Astrocyte (in vitro differentiated cells and primary cell): Measurements from ENCODE around the gene GKN2. TPM values are rescaled to one million over a fixed set of nuclear protein-coding genes. Genes with fewer than 3 reads are reported as not detected.

Source experiments
- DNase-seq: peaks from one replicate; pipeline ENCODE4 v3.0.0-alpha.2; 2010; ENCODE audit warnings: low read depth
- FAIRE-seq: peaks from 2 replicates; lab custom pipeline; 2011; peaks lifted over from hg19 to GRCh38; lab: Jason Lieb, UNC
- H2AFZ ChIP-seq: 2 replicates; pipeline ENCODE4 v1.6.0; 2012; ENCODE audit warnings: low read depth, low read length, inconsistent platforms
- H3K27ac ChIP-seq: 2 replicates; pipeline ENCODE4 v1.5.1; 2011; ENCODE audit warnings: low read depth, low read length, inconsistent platforms
- H3K27me3 ChIP-seq: 2 replicates; pipeline ENCODE4 v1.6.0; 2011; ENCODE audit warnings: low read length, inconsistent platforms; ENCODE audit not compliant: insufficient read depth
- H3K36me3 ChIP-seq: 2 replicates; pipeline ENCODE4 v1.5.1; 2011; ENCODE audit warnings: low read length, inconsistent platforms; ENCODE audit not compliant: insufficient read depth
- H3K4me1 ChIP-seq: 2 replicates; pipeline ENCODE4 v1.5.1; 2011; ENCODE audit warnings: low read length, inconsistent platforms; ENCODE audit not compliant: insufficient read depth
- H3K4me2 ChIP-seq: 2 replicates; pipeline ENCODE4 v1.6.0; 2012; ENCODE audit warnings: low read length, inconsistent platforms
- H3K4me3 ChIP-seq: 2 replicates; pipeline ENCODE4 v1.5.1; 2011; ENCODE audit warnings: low read depth, mild to moderate bottlenecking, low read length, inconsistent platforms; ENCODE audit not compliant: insufficient read depth
- H3K79me2 ChIP-seq: 2 replicates; pipeline ENCODE4 v1.6.0; 2012; ENCODE audit warnings: mild to moderate bottlenecking, low read length, inconsistent platforms; ENCODE audit not compliant: insufficient read depth
- H3K9ac ChIP-seq: 2 replicates; pipeline ENCODE4 v1.6.0; 2012; ENCODE audit warnings: mild to moderate bottlenecking, low read length, inconsistent platforms
- H3K9me3 ChIP-seq: 2 replicates; pipeline ENCODE4 v1.5.1; 2012; ENCODE audit warnings: low read depth, mild to moderate bottlenecking, low read length, inconsistent platforms; ENCODE audit not compliant: insufficient read depth
- H4K20me1 ChIP-seq: 2 replicates; pipeline ENCODE4 v1.6.0; 2012; ENCODE audit warnings: low read length, inconsistent platforms; ENCODE audit not compliant: insufficient read depth
- H3K27ac Mint-ChIP-seq: one replicate; pipeline ENCODE4 v1.8.0; 2021; ENCODE audit warnings: mild to moderate bottlenecking, mixed read lengths; ENCODE audit not compliant: unreplicated experiment
- H3K27me3 Mint-ChIP-seq: one replicate; pipeline ENCODE4 v1.8.0; 2021; ENCODE audit warnings: low read depth, mixed read lengths; ENCODE audit not compliant: unreplicated experiment
- H3K36me3 Mint-ChIP-seq: one replicate; pipeline ENCODE4 v1.8.0; 2021; ENCODE audit warnings: low read depth, mixed read lengths; ENCODE audit not compliant: unreplicated experiment
- H3K4me1 Mint-ChIP-seq: one replicate; pipeline ENCODE4 v1.8.0; 2021; ENCODE audit warnings: low read depth, mixed read lengths; ENCODE audit not compliant: unreplicated experiment
- H3K4me3 Mint-ChIP-seq: one replicate; pipeline ENCODE4 v1.8.0; 2021; ENCODE audit warnings: mild to moderate bottlenecking, moderate library complexity, mixed read lengths; ENCODE audit not compliant: unreplicated experiment
- H3K9me3 Mint-ChIP-seq: one replicate; pipeline ENCODE4 v1.8.0; 2021; ENCODE audit warnings: mild to moderate bottlenecking, mixed read lengths; ENCODE audit not compliant: unreplicated experiment
- CTCF ChIP-seq: IDR thresholded peaks from 2 replicates; pipeline ENCODE4 v1.5.1; 2011; ENCODE audit warnings: low read depth, mild to moderate bottlenecking, inconsistent platforms, low read length, moderate library complexity; ENCODE audit not compliant: insufficient read depth
- EZH2 ChIP-seq: IDR thresholded peaks from 2 replicates; pipeline ENCODE4 v1.6.1; 2012; ENCODE audit warnings: mild to moderate bottlenecking, low read length, inconsistent platforms; ENCODE audit not compliant: insufficient read depth
- total RNA-seq: library from RNA; stranded (reverse); gene quantifications from 2 replicates; pipeline ENCODE4 v1.2.1, GENCODE V29; 2021

GKN2 gene
- total RNA-seq, 1 donor from 2014 or later, result not detected

- H3K36me3 Mint-ChIP-seq, result no peaks in the 10 kb centered on the region
- H3K9ac ChIP-seq, result no peak overlapping the region
- H3K4me1 Mint-ChIP-seq, result peaks cover 3% of the 10 kb centered on the region
- H3K27me3 Mint-ChIP-seq, result peaks cover 7% of the 10 kb centered on the region
- no peak overlapping the region for H3K4me3 ChIP-seq
- H4K20me1 ChIP-seq, result no peaks in the 10 kb centered on the region
- peaks cover 4% of the 10 kb centered on the region for H3K4me1 ChIP-seq
- H3K4me3 Mint-ChIP-seq, result no peak overlapping the region
- H3K27me3 ChIP-seq, result peaks cover 2% of the 10 kb centered on the region
- H3K79me2 ChIP-seq, result no peaks in the 10 kb centered on the region
- no peaks in the 10 kb centered on the region for H3K9me3 ChIP-seq
- no peak overlapping the region for H2AFZ ChIP-seq
- no peak overlapping the region for H3K27ac ChIP-seq
- H3K36me3 ChIP-seq, result no peaks in the 10 kb centered on the region
- no peak overlapping the region for H3K27ac Mint-ChIP-seq
- peaks cover 7% of the 10 kb centered on the region for H3K9me3 Mint-ChIP-seq
- FAIRE-seq, result peak; percentile 23
- TF ChIP-seq CTCF, result no peak
- no peak for TF ChIP-seq EZH2
- DNase-seq, result no peak
- H3K4me2 ChIP-seq, result no peak overlapping the region
Measured at GRCh38 chr2:68995916-68996315, 43.2 kb upstream of the GKN2 start.

DNA sequence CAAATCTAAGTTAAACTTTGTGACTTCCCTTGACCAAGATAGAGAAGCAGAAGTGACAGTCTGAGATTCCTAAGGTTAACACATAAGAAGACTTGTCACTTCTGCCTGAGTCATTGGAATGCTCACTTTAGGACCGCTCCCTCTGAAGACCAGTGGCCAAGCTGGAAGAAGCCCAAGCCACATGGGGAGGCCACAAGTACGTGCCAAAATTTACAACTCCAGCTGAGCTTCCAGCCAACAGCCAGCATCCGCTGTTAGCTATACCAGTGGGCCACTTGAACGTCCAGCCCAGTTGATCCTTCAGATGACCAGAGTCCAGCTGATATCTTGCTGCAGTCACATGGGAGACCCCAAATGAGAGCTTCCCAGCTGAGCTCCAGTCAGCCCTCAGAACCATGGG, 42.2 kb upstream of the GKN2 start:
- Histone ChIP-seq H3K4me2 (no peak overlapping the region), H3K36me3 (no peaks in the 10 kb centered on the region), H3K4me3 (no peak overlapping the region), H3K27me3 (peaks cover 2% of the 10 kb centered on the region), H3K79me2 (no peaks in the 10 kb centered on the region), H3K9me3 (no peaks in the 10 kb centered on the region), H3K9ac (no peak overlapping the region), H2AFZ (no peak overlapping the region), H3K4me1 (peaks cover 4% of the 10 kb centered on the region), H3K27ac (no peak overlapping the region), H4K20me1 (no peaks in the 10 kb centered on the region)
- H3K9me3 Mint-ChIP-seq, result peaks cover 7% of the 10 kb centered on the region
- H3K36me3 Mint-ChIP-seq, result no peaks in the 10 kb centered on the region
- peaks cover 3% of the 10 kb centered on the region for H3K4me1 Mint-ChIP-seq
- DNase-seq, result peak; percentile 93
- TF ChIP-seq CTCF (no peak), EZH2 (no peak)
- FAIRE-seq, result peak; percentile 82
- H3K4me3 Mint-ChIP-seq, result peak overlapping the region; percentile 27
- no peak overlapping the region for H3K27ac Mint-ChIP-seq
- peaks cover 7% of the 10 kb centered on the region for H3K27me3 Mint-ChIP-seq

GRCh38 chr2:68993660-68994059, 41.0 kb upstream of the GKN2 start:
- H3K4me1 ChIP-seq, result peaks cover 4% of the 10 kb centered on the region
- FAIRE-seq, result no peak
- no peak for DNase-seq

More at GRCh38 chr2:68993660-68994059, 41.0 kb upstream of the GKN2 start:
- Mint-ChIP-seq H3K36me3 (no peaks in the 10 kb centered on the region), H3K4me3 (no peak overlapping the region), H3K27me3 (peaks cover 7% of the 10 kb centered on the region), H3K4me1 (peaks cover 3% of the 10 kb centered on the region), H3K9me3 (peaks cover 6% of the 10 kb centered on the region), H3K27ac (no peak overlapping the region)
- Histone ChIP-seq H3K79me2 (no peaks in the 10 kb centered on the region), H3K27me3 (peaks cover 2% of the 10 kb centered on the region), H3K9ac (no peak overlapping the region), H3K9me3 (no peaks in the 10 kb centered on the region), H2AFZ (no peak overlapping the region), H4K20me1 (no peaks in the 10 kb centered on the region), H3K4me2 (no peak overlapping the region), H3K4me3 (no peak overlapping the region), H3K36me3 (no peaks in the 10 kb centered on the region), H3K27ac (no peak overlapping the region)
- TF ChIP-seq CTCF (no peak), EZH2 (no peak)
